ENCODE measurements around the gene CRYBG1. TPM values are rescaled to one million over a fixed set of nuclear protein-coding genes. Genes with fewer than 3 reads are reported as not detected.

Gene CRYBG1
- total RNA-seq, 1 experiment from 2014 or later: 5.7 TPM

DNA sequence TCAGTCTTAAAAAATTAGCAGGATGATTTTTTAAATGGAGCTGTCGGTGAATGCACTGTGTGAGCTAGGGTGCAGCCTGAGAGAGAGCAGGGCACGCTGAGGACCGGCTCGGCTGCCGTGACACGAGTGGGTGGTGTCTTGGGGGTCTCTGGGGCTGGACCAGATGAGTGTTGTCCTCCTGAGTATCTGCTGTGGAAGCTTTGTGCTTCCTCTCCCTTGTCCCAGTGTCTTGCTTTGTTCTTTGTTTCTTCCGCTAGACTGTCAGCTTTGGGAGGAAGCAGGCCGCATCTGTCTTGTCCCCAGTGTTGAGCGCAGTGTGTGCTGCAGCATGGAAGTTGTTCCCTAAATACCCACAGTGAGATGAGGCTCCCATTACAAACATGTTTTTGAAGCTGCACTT, 179.4 kb downstream of the CRYBG1 start:
- H3K4me1 ChIP-seq (ENCODE audit: insufficient read depth, low read length): no peaks in the 10 kb centered on the region
- H3K79me1 ChIP-seq (ENCODE audit: insufficient read depth, low read depth, low read length, poor library complexity, severe bottlenecking): no peaks in the 10 kb centered on the region
- no peak for DNase-seq
- no peak overlapping the region for H4K5ac ChIP-seq (ENCODE audit: insufficient read length, low read depth, low read length)
- Mint-ChIP-seq H3K27me3 (ENCODE audit: low read depth) (no peaks in the 10 kb centered on the region), H3K9me3 (no peaks in the 10 kb centered on the region), H3K4me1 (peaks cover 5 to 8% of the 10 kb centered on the region in 2 experiments), H3K36me3 (ENCODE audit: insufficient read depth in 1 of 3, low read depth in 3 of 3) (no peaks in the 10 kb centered on the region), H3K27ac (no peak overlapping the region; a peak in 1 of 7 replicates), H3K4me3 (no peak overlapping the region)
- TF ChIP-seq CTCF (conservative IDR thresholded peaks at IDR 0.05): no peak
- no peak overlapping the region for H3K9ac ChIP-seq (ENCODE audit: extremely low read depth, insufficient read length, low read length)
- H3K27ac ChIP-seq (ENCODE audit: insufficient read length, low read depth, low read length): no peak overlapping the region
- no peak overlapping the region for H3T11ph ChIP-seq (ENCODE audit: low read length)
- no peak overlapping the region for H2BK5ac ChIP-seq (ENCODE audit: insufficient read length, low read length)
- no peaks in the 10 kb centered on the region for H3K27me3 ChIP-seq (ENCODE audit: insufficient read depth, low read length)
- H4K91ac ChIP-seq (ENCODE audit: insufficient read length, low read depth, low read length): no peak overlapping the region
- no peaks in the 10 kb centered on the region for H3K9me3 ChIP-seq (ENCODE audit: control insufficient read depth, low read depth, low read length)
- H3K4me2 ChIP-seq (ENCODE audit: insufficient read depth, insufficient read length, low read length): no peak overlapping the region
- WGBS (ENCODE audit: extremely low coverage, insufficient read length, low lambda C conversion rate): no CpG with 5 or more reads among the region's 9 CpGs
- H2BK120ac ChIP-seq (ENCODE audit: low read depth, low read length, poor library complexity, severe bottlenecking): no peak overlapping the region
- no peak overlapping the region for H2BK15ac ChIP-seq (ENCODE audit: low read depth, low read length)
- H3K23ac ChIP-seq (ENCODE audit: insufficient read length, low read depth, low read length): no peak overlapping the region
- H3K79me2 ChIP-seq (ENCODE audit: insufficient read depth, low read length): no peaks in the 10 kb centered on the region
- H3K56ac ChIP-seq (ENCODE audit: insufficient read length, low read depth, low read length): no peak overlapping the region
- H2AFZ ChIP-seq (ENCODE audit: low read length): no peak overlapping the region
- H2AK5ac ChIP-seq (ENCODE audit: insufficient read length, low read length): no peak overlapping the region
- H3K4ac ChIP-seq (ENCODE audit: low read depth, low read length): no peak overlapping the region
- H3K14ac ChIP-seq (ENCODE audit: insufficient read depth, low read length): no peak overlapping the region
- no peak overlapping the region for H2BK20ac ChIP-seq (ENCODE audit: low read depth, low read length, poor library complexity, severe bottlenecking)
- H3K23me2 ChIP-seq (ENCODE audit: insufficient read length, low read depth, low read length, poor library complexity, severe bottlenecking): no peaks in the 10 kb centered on the region
- no peaks in the 10 kb centered on the region for H4K20me1 ChIP-seq (ENCODE audit: control insufficient read depth, insufficient read depth, insufficient read length)
- H4K8ac ChIP-seq (replicated peaks; ENCODE audit: insufficient read length, low read depth, low read length): no peak overlapping the region
- H3K18ac ChIP-seq (ENCODE audit: insufficient read length, low read depth, low read length): no peak overlapping the region
- H2BK12ac ChIP-seq (ENCODE audit: insufficient read length, low read depth, low read length): no peak overlapping the region
